ENCODE measurements around the gene PRDM12. TPM values are rescaled to one million over a fixed set of nuclear protein-coding genes. Genes with fewer than 3 reads are reported as not detected.

PRDM12 gene
- total RNA-seq, 2 experiments from 2014 or later = 0.14 TPM; not detected in 1

GRCh38 chr9:130630071-130630450 lies 34.3 kb upstream of the PRDM12 start:
- ChIA-PET CTCF (no interaction called here), POLR2A (no interaction called here)
- TF ChIP-seq CTCF (IDR thresholded peaks at IDR 0.05) = no peak
- Mint-ChIP-seq H3K27me3 (no peaks in the 10 kb centered on the region), H3K4me1 (ENCODE audit: low read depth) (no peaks in the 10 kb centered on the region), H3K9me3 (no peaks in the 10 kb centered on the region), H3K4me3 (no peak overlapping the region), H3K27ac (no peak overlapping the region), H3K36me3 (ENCODE audit: low read depth) (peaks cover 19% of the 10 kb centered on the region)
- no peak for ATAC-seq
- intact Hi-C loops (cut with micrococcal nuclease) = no loop called here
- DNase-seq = no peak

- CTCF ChIA-PET = no interaction called here
- Mint-ChIP-seq H3K9me3 (no peaks in the 10 kb centered on the region), H3K4me3 (no peak overlapping the region), H3K4me1 (ENCODE audit: low read depth) (no peaks in the 10 kb centered on the region), H3K27ac (no peak overlapping the region), H3K27me3 (no peaks in the 10 kb centered on the region), H3K36me3 (ENCODE audit: low read depth) (peaks cover 17% of the 10 kb centered on the region)
- DNase-seq = no peak
- no peak for TF ChIP-seq CTCF (IDR thresholded peaks at IDR 0.05)
- intact Hi-C loops (cut with micrococcal nuclease) = no loop called here
- POLR2A ChIA-PET = no interaction called here
- ATAC-seq = no peak
These were observed 33.7 kb upstream of the PRDM12 start for GRCh38 chr9:130630506-130631330.

- H3K9me3 Mint-ChIP-seq = no peaks in the 10 kb centered on the region
- no peak overlapping the region for H3K4me3 Mint-ChIP-seq
- no peak for TF ChIP-seq CTCF (IDR thresholded peaks at IDR 0.05)
- no peaks in the 10 kb centered on the region for H3K27me3 Mint-ChIP-seq
- ChIA-PET POLR2A (no interaction called here), CTCF (no interaction called here)
- no peaks in the 10 kb centered on the region for H3K4me1 Mint-ChIP-seq (ENCODE audit: low read depth)
- H3K27ac Mint-ChIP-seq = no peak overlapping the region
- no peak for ATAC-seq
- no peak for DNase-seq
- peaks cover 12% of the 10 kb centered on the region for H3K36me3 Mint-ChIP-seq (ENCODE audit: low read depth)
- intact Hi-C loops (cut with micrococcal nuclease) = no loop called here
These were observed 32.9 kb upstream of the PRDM12 start for GRCh38 chr9:130631331-130632080.

GRCh38 chr9:130632081-130632710 lies 32.2 kb upstream of the PRDM12 start:
- Mint-ChIP-seq H3K27ac (no peak overlapping the region), H3K9me3 (no peaks in the 10 kb centered on the region), H3K36me3 (ENCODE audit: low read depth) (peaks cover 10% of the 10 kb centered on the region), H3K27me3 (no peaks in the 10 kb centered on the region), H3K4me3 (no peak overlapping the region), H3K4me1 (ENCODE audit: low read depth) (no peaks in the 10 kb centered on the region)
- intact Hi-C loops (cut with micrococcal nuclease) = no loop called here
- TF ChIP-seq CTCF (IDR thresholded peaks at IDR 0.05) = no peak
- ATAC-seq (no peak), DNase-seq (no peak)
- POLR2A ChIA-PET = no interaction called here
- CTCF ChIA-PET = no interaction called here

GRCh38 chr9:130632841-130633240 lies 31.6 kb upstream of the PRDM12 start:
- TF ChIP-seq CTCF (IDR thresholded peaks at IDR 0.05) = no peak
- ChIA-PET CTCF (no interaction called here), POLR2A (no interaction called here)
- no peak overlapping the region for H3K4me3 Mint-ChIP-seq
- peaks cover 10% of the 10 kb centered on the region for H3K36me3 Mint-ChIP-seq (ENCODE audit: low read depth)
- DNase-seq (no peak), ATAC-seq (no peak)
- H3K27ac Mint-ChIP-seq = no peak overlapping the region
- intact Hi-C loops (cut with micrococcal nuclease) = no loop called here
- H3K27me3 Mint-ChIP-seq = no peaks in the 10 kb centered on the region
- H3K4me1 Mint-ChIP-seq (ENCODE audit: low read depth) = no peaks in the 10 kb centered on the region
- H3K9me3 Mint-ChIP-seq = no peaks in the 10 kb centered on the region

Measured in activated CD8-positive, alpha-beta T cell treated with anti-CD3 and anti-CD28 coated beads for 36 hours (primary cell).